Stimulated activated naive CD8-positive, alpha-beta T cell treated with anti-CD3 and anti-CD28 coated beads, Interleukin-15, Interleukin-2, amounts not matched to agents 100 U/mL and 50 U/mL, for 24 hours (primary cell): ENCODE measurements around the gene TTBK2.
"Not testable (repeated sequence)": the region's sequence is repeated elsewhere in the genome, so short reads cannot be mapped to it uniquely, and the experiment has no call there.

Experiments
- ATAC-seq: fragments of 150-1000 bp; cut with Tn5 transposase; one replicate; pipeline ENCODE4 v1.10.0; 2021
- DNase-seq: peaks from one replicate; pipeline ENCODE4 v3.0.0; 2021

Gene TTBK2

GRCh38 chr15:42920519-42921341 is at the start of gene TTBK2:
Gene TTBK2 (minus strand): TSS chr15:42920778. CDS start chr15:42878617, 42,161 bp downstream.
- DNase-seq (peak; percentile 97), ATAC-seq (peak; percentile 97)

GRCh38 chr15:42964476-42964875 is 43.9 kb upstream of the TTBK2 start:
- no peak for ATAC-seq
- no peak for DNase-seq

GRCh38 chr15:42955518-42955917 is 34.9 kb upstream of the TTBK2 start:
- DNase-seq (no peak), ATAC-seq (no peak)

- DNase-seq, result no peak
- ATAC-seq, result no peak
These were observed 33.7 kb upstream of the TTBK2 start for GRCh38 chr15:42954291-42954690.

GRCh38 chr15:42948898-42949297 is 28.3 kb upstream of the TTBK2 start:
- DNase-seq, ATAC-seq: not testable (repeated sequence)

- DNase-seq, result no peak
- no peak for ATAC-seq
These were observed 19.9 kb upstream of the TTBK2 start for GRCh38 chr15:42940527-42940926.

GRCh38 chr15:42939841-42940240 is 19.3 kb upstream of the TTBK2 start:
- DNase-seq, result no peak
- ATAC-seq, result no peak

- no peak for ATAC-seq
These were observed 16.6 kb upstream of the TTBK2 start for GRCh38 chr15:42937143-42937542.

GRCh38 chr15:42933886-42934667 is 13.5 kb upstream of the TTBK2 start:
- no peak for ATAC-seq
- no peak for DNase-seq

More at GRCh38 chr15:42937143-42937542, 16.6 kb upstream of the TTBK2 start:
- no peak for DNase-seq

GRCh38 chr15:42932833-42933515 is 12.4 kb upstream of the TTBK2 start:
- DNase-seq, result no peak

GRCh38 chr15:42931702-42932486 is 11.3 kb upstream of the TTBK2 start:
- ATAC-seq (no peak), DNase-seq (no peak)

More at GRCh38 chr15:42932833-42933515, 12.4 kb upstream of the TTBK2 start:
- no peak for ATAC-seq

GRCh38 chr15:42929306-42929848 is 8.8 kb upstream of the TTBK2 start:
- no peak for ATAC-seq
- DNase-seq, result no peak

- DNase-seq (peak; percentile 52), ATAC-seq (no peak)
These were observed 759 bp upstream of the TTBK2 start for GRCh38 chr15:42921342-42921731.

- peak; percentile 53 for DNase-seq
These were observed 619 bp downstream of the TTBK2 start for GRCh38 chr15:42919799-42920518.

GRCh38 chr15:42919308-42919707 is 1.3 kb downstream of the TTBK2 start:
- DNase-seq (no peak), ATAC-seq (no peak)

More at GRCh38 chr15:42919799-42920518, 619 bp downstream of the TTBK2 start:
- ATAC-seq, result no peak

GRCh38 chr15:42918047-42918446 is 2.5 kb downstream of the TTBK2 start:
- no peak for DNase-seq
- no peak for ATAC-seq

- ATAC-seq, result no peak
- DNase-seq, result no peak
These were observed 4.8 kb downstream of the TTBK2 start for GRCh38 chr15:42915654-42916315.

GRCh38 chr15:42914728-42915497 is 5.7 kb downstream of the TTBK2 start:
- DNase-seq (no peak), ATAC-seq (no peak)

- DNase-seq, result no peak
- no peak for ATAC-seq
These were observed 9.5 kb downstream of the TTBK2 start for GRCh38 chr15:42911058-42911592.
